ENCODE data around the gene SPATA31C2. TPM values are rescaled to one million over a fixed set of nuclear protein-coding genes. Genes with fewer than 3 reads are reported as not detected.

SPATA31C2 gene
- total RNA-seq, 1 donor from 2014 or later = not detected

DNA sequence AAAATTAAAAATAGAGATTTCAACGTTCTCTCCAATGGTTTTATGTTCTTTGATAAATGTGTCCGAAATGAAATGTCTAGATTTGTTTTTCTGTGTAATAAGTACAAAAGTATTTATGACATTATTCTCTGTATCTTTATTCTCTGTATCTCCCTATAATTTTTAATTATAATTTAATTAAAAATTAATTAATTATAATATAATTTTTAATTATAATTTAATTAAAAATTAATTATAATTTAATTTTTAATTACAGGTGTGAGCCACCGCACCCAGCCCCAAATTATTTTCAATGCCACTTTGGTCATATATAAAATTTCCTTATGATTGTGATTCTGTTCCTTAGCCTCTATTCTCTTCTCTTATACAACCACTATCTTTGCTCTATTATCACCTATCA is 28.2 kb downstream of the SPATA31C2 start:
- H3K4me3 ChIP-seq (ENCODE audit: low read depth, low read length) = no peak overlapping the region
- no peak for TF ChIP-seq CTCF (IDR thresholded peaks at IDR 0.05; ENCODE audit: insufficient read depth, low read length, poor library complexity, severe bottlenecking)
- no peaks in the 10 kb centered on the region for H3K36me3 ChIP-seq (ENCODE audit: control insufficient read depth, insufficient read depth, low read length)
- no peak for DNase-seq (ENCODE audit: low read depth)
- H3K27me3 ChIP-seq (ENCODE audit: control insufficient read depth, insufficient read depth, low read length) = no peaks in the 10 kb centered on the region

DNA sequence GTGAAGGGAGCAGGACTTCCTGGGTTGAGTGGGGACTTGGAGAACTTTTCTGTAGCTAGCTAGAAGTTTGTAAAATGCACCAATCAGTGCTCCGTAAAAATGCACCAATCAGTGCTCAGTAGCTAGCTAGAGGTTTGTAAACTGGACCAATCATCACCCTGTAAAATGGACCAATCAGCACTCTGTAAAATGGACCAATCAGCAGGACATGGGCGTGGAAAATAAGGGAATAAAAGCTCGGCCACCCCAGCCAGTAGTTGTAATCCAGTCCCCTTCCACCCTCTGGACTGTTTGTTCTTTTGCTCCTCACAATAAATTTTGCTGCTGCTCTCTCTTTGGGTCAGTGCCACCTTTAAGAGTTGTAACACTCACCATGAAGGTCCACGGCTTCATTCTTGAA is 29.5 kb downstream of the SPATA31C2 start:
- no peak for DNase-seq (ENCODE audit: low read depth)
- Histone ChIP-seq H3K4me3 (ENCODE audit: low read depth, low read length) (no peak overlapping the region), H3K36me3 (ENCODE audit: control insufficient read depth, insufficient read depth, low read length) (no peaks in the 10 kb centered on the region), H3K27me3 (ENCODE audit: control insufficient read depth, insufficient read depth, low read length) (no peaks in the 10 kb centered on the region)
- no peak for TF ChIP-seq CTCF (IDR thresholded peaks at IDR 0.05; ENCODE audit: insufficient read depth, low read length, poor library complexity, severe bottlenecking)

- H3K36me3 ChIP-seq (ENCODE audit: control insufficient read depth, insufficient read depth, low read length) = no peaks in the 10 kb centered on the region
- no peaks in the 10 kb centered on the region for H3K27me3 ChIP-seq (ENCODE audit: control insufficient read depth, insufficient read depth, low read length)
- no peak overlapping the region for H3K4me3 ChIP-seq (ENCODE audit: low read depth, low read length)
- no peak for DNase-seq (ENCODE audit: low read depth)
- TF ChIP-seq CTCF (IDR thresholded peaks at IDR 0.05; ENCODE audit: insufficient read depth, low read length, poor library complexity, severe bottlenecking) = peak; percentile 60
Measured at GRCh38 chr9:88106492-88106891, 31.8 kb downstream of the SPATA31C2 start.

- Histone ChIP-seq H3K4me3 (ENCODE audit: low read depth, low read length) (no peak overlapping the region), H3K27me3 (ENCODE audit: control insufficient read depth, insufficient read depth, low read length) (no peaks in the 10 kb centered on the region), H3K36me3 (ENCODE audit: control insufficient read depth, insufficient read depth, low read length) (no peaks in the 10 kb centered on the region)
- no peak for DNase-seq (ENCODE audit: low read depth)
- no peak for TF ChIP-seq CTCF (IDR thresholded peaks at IDR 0.05; ENCODE audit: insufficient read depth, low read length, poor library complexity, severe bottlenecking)
Measured at GRCh38 chr9:88092797-88093331, 45.4 kb downstream of the SPATA31C2 start.

GRCh38 chr9:88090151-88090581 is 48.1 kb downstream of the SPATA31C2 start:
- H3K4me3 ChIP-seq (ENCODE audit: low read depth, low read length) = no peak overlapping the region
- H3K27me3 ChIP-seq (ENCODE audit: control insufficient read depth, insufficient read depth, low read length) = no peaks in the 10 kb centered on the region
- DNase-seq (ENCODE audit: low read depth) = no peak

More at GRCh38 chr9:88090151-88090581, 48.1 kb downstream of the SPATA31C2 start:
- H3K36me3 ChIP-seq (ENCODE audit: control insufficient read depth, insufficient read depth, low read length) = no peaks in the 10 kb centered on the region
- TF ChIP-seq CTCF (IDR thresholded peaks at IDR 0.05; ENCODE audit: insufficient read depth, low read length, poor library complexity, severe bottlenecking) = no peak

All from kidney epithelial cell (primary cell).